Colonic mucosa (tissue), 4 donors: Measurements from ENCODE around the gene TH. TPM values are rescaled to one million over a fixed set of nuclear protein-coding genes. Genes with fewer than 3 reads are reported as not detected.

Experiments
- DNase-seq: peaks from one replicate; pipeline ENCODE4 v3.0.0-alpha.2; 2020
- H3K27ac ChIP-seq: fragments of 200-600 bp; one replicate; pipeline ENCODE4 v1.8.0; 2021
- H3K27me3 ChIP-seq: fragments of 200-600 bp; one replicate; pipeline ENCODE4 v1.8.0; 2021
- H3K36me3 ChIP-seq: fragments of 200-600 bp; one replicate; pipeline ENCODE4 v1.8.0; 2021
- H3K4me1 ChIP-seq: fragments of 200-600 bp; one replicate; pipeline ENCODE4 v1.8.0; 2021; ENCODE audit warnings: mild to moderate bottlenecking
- H3K4me3 ChIP-seq: fragments of 200-600 bp; one replicate; pipeline ENCODE4 v1.8.0; 2021
- H3K9ac ChIP-seq, 2 donors: one replicate each; pipeline ENCODE4 v1.7.0; 2013; ENCODE audit warnings: control low read depth in 2 of 2, low read depth in 2 of 2, low read length in 2 of 2
- H3K9me3 ChIP-seq: fragments of 200-600 bp; one replicate; pipeline ENCODE4 v1.8.0; 2021
- CTCF ChIP-seq: fragments of 200-600 bp; IDR thresholded peaks from one replicate; pipeline ENCODE4 v1.8.0; 2022; ENCODE audit warnings: antibody characterized with exemption, mild to moderate bottlenecking
- intact Hi-C: fragments of 100-400 bp; cut with DNase I; formaldehyde crosslinking; loops from one replicate; pipeline ENCODE4 v1.14.1; 2022
- total RNA-seq, 2 donors: library from RNA; stranded (reverse); fragmentation: NEBNext Ultra II Directional in 1 of 2; extraction: Animal tissue kit (Norgen Biotek cat#: 25700) in 1 of 2; gene quantifications; one replicate each; pipeline ENCODE4 v1.2.1, GENCODE V29; 2021
- donor health status: healthy.
- donor health status: DM: no; HTN: no; CAD: no.
- donor health status: DM: no; HTN: no; CAD: no.

The TH gene
- total RNA-seq, 2 donors from 2014 or later = 0.15 TPM; not detected in 1

DNA sequence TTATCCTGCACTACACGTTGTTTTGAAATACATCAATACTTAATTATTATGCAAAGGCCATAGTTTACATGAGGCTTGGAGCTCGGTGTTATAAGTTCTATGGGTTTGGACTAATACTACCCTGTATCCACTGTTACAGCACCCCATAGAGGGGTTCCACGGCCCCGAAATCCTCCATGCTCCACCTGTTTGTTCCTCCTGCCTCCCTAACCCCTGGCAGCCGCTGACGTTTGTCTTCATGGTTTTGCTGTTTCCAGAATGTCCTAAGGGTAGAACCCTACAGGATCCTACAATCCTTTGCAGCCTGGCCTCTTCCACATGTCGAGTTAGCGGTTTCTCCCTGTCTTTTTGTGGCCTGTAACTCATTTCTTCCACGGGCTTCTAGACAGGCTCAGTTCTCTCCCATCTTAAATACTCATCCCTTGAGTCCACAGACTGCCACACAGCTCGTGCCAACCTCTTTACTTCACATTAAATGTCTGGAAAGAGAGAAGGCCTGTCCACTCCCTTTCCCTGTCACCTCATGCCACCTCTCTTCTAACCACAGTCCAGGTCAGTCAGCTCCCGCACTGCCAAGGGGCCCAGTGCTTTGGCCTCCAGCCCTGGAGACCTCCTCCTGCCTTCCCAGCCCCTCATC is 42.4 kb upstream of the TH start:
- Histone ChIP-seq H3K9ac (no peak overlapping the region), H3K27me3 (no peaks in the 10 kb centered on the region), H3K27ac (no peak overlapping the region), H3K36me3 (no peaks in the 10 kb centered on the region), H3K4me1 (peaks cover 3% of the 10 kb centered on the region), H3K4me3 (no peak overlapping the region), H3K9me3 (no peaks in the 10 kb centered on the region)
- TF ChIP-seq CTCF = no peak
- intact Hi-C loops = no loop called here
- peak; percentile 15 for DNase-seq

GRCh38 chr11:2213384-2213842 is 41.8 kb upstream of the TH start:
- intact Hi-C loops = no loop called here
- Histone ChIP-seq H3K4me3 (no peak overlapping the region), H3K27ac (no peak overlapping the region), H3K27me3 (no peaks in the 10 kb centered on the region), H3K36me3 (no peaks in the 10 kb centered on the region), H3K9me3 (no peaks in the 10 kb centered on the region), H3K9ac (no peak overlapping the region), H3K4me1 (peaks cover 3% of the 10 kb centered on the region)
- no peak for TF ChIP-seq CTCF
- DNase-seq = peak; percentile 31

DNA sequence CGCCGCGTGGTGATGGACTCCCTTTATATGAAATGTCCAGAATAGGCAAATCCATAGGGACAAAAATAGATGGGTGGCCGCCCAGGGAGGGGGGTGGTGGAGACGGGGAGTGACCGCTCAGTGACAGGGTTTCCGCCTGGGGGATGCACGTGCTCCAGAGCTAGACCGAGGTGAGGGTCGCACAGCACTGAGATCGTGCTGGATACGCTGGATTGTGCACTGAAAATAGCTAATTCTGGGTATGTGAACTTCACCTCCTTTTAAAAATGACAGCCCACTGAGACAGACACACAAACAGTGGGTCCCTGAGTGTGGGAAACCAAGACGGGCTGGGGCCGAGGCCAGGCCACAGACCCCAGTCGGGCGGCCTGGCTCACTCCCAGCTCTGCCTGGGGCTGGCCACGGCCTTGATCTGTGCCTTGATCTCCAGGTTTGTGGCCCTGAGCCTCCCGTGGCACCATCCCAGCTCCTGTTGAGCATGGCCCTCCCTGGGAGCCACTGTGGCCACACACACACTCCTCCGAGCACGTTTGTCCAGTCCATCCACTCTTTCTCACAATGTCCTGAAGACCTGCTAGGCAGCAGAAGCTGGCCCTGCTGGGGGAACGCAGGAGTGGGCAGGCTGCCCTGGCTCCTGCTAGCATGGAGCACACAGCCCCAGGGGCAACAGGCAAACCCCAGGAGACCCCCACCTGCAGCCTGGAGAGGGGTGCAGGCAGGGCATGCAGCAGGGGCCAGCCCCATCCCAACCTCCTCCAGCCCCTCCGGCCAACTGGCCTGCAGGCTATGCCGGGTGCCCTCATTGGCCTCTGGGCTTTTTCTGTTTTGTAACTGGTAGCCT is 41.0 kb upstream of the TH start:
- Histone ChIP-seq H3K9ac (no peak overlapping the region), H3K27me3 (no peaks in the 10 kb centered on the region), H3K9me3 (no peaks in the 10 kb centered on the region), H3K4me3 (no peak overlapping the region), H3K36me3 (no peaks in the 10 kb centered on the region), H3K4me1 (peaks cover 3% of the 10 kb centered on the region), H3K27ac (no peak overlapping the region)
- peak; percentile 18 for DNase-seq
- no peak for TF ChIP-seq CTCF
- intact Hi-C loops = no loop called here

- no peaks in the 10 kb centered on the region for H3K27me3 ChIP-seq
- H3K36me3 ChIP-seq = no peaks in the 10 kb centered on the region
- peak overlapping the region in 1 of 2 donors; percentile 34 for H3K9ac ChIP-seq
- H3K4me3 ChIP-seq = no peak overlapping the region
- H3K4me1 ChIP-seq = peaks cover 3% of the 10 kb centered on the region
- peak; percentile 78 for DNase-seq
- intact Hi-C loops = no loop called here
- no peak for TF ChIP-seq CTCF
- H3K27ac ChIP-seq = no peak overlapping the region
- H3K9me3 ChIP-seq = no peaks in the 10 kb centered on the region
These were observed 39.7 kb upstream of the TH start for GRCh38 chr11:2211113-2211971.
